DOHH2 (cell line): ENCODE results near the gene NYAP2.

Experiments
- H3F3A ChIP-seq: fragments of 200-600 bp; sonication (generic), shearing (Covaris generic); 2 replicates; pipeline ENCODE4 v1.6.0; 2016; ENCODE audit warnings: antibody characterized with exemption, mild to moderate bottlenecking; ENCODE audit not compliant: control insufficient read depth, insufficient read depth
- H3K27ac ChIP-seq: fragments of 200-600 bp; sonication (generic); 2 replicates; pipeline ENCODE4 v1.5.1; 2014; ENCODE audit warnings: low read depth, mild to moderate bottlenecking, low read length, moderate library complexity
- H3K27me3 ChIP-seq: fragments of 200-600 bp; sonication (generic); 2 replicates; pipeline ENCODE4 v1.6.1; 2014; ENCODE audit warnings: mild to moderate bottlenecking, low read length, mixed read lengths; ENCODE audit not compliant: control insufficient read depth
- H3K36me3 ChIP-seq: fragments of 200-600 bp; sonication (generic); 2 replicates; pipeline ENCODE4 v1.6.1; 2014; ENCODE audit warnings: mild to moderate bottlenecking, low read length, moderate library complexity, mixed read lengths; ENCODE audit not compliant: control insufficient read depth
- H3K4me1 ChIP-seq: fragments of 200-600 bp; sonication (generic); 2 replicates; pipeline ENCODE4 v1.6.1; 2014; ENCODE audit warnings: mild to moderate bottlenecking, low read length, mixed read lengths; ENCODE audit not compliant: control insufficient read depth
- H3K4me2 ChIP-seq: fragments of 200-600 bp; sonication (generic); 2 replicates; pipeline ENCODE4 v1.6.0; 2014; ENCODE audit warnings: mild to moderate bottlenecking, low read length, moderate library complexity
- H3K4me3 ChIP-seq: fragments of 200-600 bp; sonication (generic); 2 replicates; pipeline ENCODE4 v1.5.1; 2014; ENCODE audit warnings: mild to moderate bottlenecking, low read length, mixed read lengths
- H3K79me2 ChIP-seq: fragments of 200-600 bp; sonication (generic); 2 replicates; pipeline ENCODE4 v1.6.1; 2014; ENCODE audit warnings: mild to moderate bottlenecking, low read length, mixed read lengths; ENCODE audit not compliant: control insufficient read depth
- H3K9me2 ChIP-seq: fragments of 200-600 bp; sonication (generic); replicated peaks from 2 replicates; pipeline ENCODE4 v1.6.1; 2014; ENCODE audit warnings: mild to moderate bottlenecking, low read length, mixed read lengths; ENCODE audit not compliant: control insufficient read depth
- H3K9me3 ChIP-seq: fragments of 200-600 bp; sonication (generic); 2 replicates; pipeline ENCODE4 v1.6.1; 2014; ENCODE audit warnings: antibody characterized with exemption, low read length, mixed read lengths; ENCODE audit not compliant: control insufficient read depth, insufficient read depth
- H4K20me1 ChIP-seq: fragments of 200-600 bp; sonication (generic); 2 replicates; pipeline ENCODE4 v1.6.0; 2014; ENCODE audit warnings: low read depth, mild to moderate bottlenecking, antibody characterized with exemption, low read length, moderate library complexity; ENCODE audit not compliant: control insufficient read depth, insufficient read depth
- CTCF ChIP-seq: fragments of 200-600 bp; sonication (generic); IDR thresholded peaks from one replicate; pipeline ENCODE4 v1.5.1; 2014; ENCODE audit warnings: antibody characterized with exemption, mild to moderate bottlenecking, low read depth, low read length; ENCODE audit not compliant: poor library complexity, severe bottlenecking
- EZH2phosphoT487 ChIP-seq: fragments of 200-600 bp; sonication (generic); IDR thresholded peaks from 2 replicates; pipeline ENCODE4 v1.6.1; 2017; ENCODE audit warnings: borderline replicate concordance, mild to moderate bottlenecking, antibody characterized with exemption, low read length, moderate library complexity, mixed read lengths

NYAP2 gene

GRCh38 chr2:225600865-225601264, 201.4 kb downstream of the NYAP2 start:
- H4K20me1 ChIP-seq, result no peaks in the 10 kb centered on the region
- H3K79me2 ChIP-seq, result no peaks in the 10 kb centered on the region
- no peak overlapping the region for H3K27ac ChIP-seq
- H3K9me2 ChIP-seq, result no peaks in the 10 kb centered on the region
- H3K4me1 ChIP-seq, result no peaks in the 10 kb centered on the region
- no peak overlapping the region for H3K4me3 ChIP-seq
- H3K27me3 ChIP-seq, result no peaks in the 10 kb centered on the region
- no peak overlapping the region for H3K4me2 ChIP-seq
- no peak for TF ChIP-seq EZH2phosphoT487
- TF ChIP-seq CTCF, result no peak
- H3F3A ChIP-seq, result no peaks in the 10 kb centered on the region
- no peaks in the 10 kb centered on the region for H3K9me3 ChIP-seq
- no peaks in the 10 kb centered on the region for H3K36me3 ChIP-seq

- no peak for TF ChIP-seq EZH2phosphoT487
- no peak for TF ChIP-seq CTCF
- Histone ChIP-seq H3K79me2 (no peaks in the 10 kb centered on the region), H4K20me1 (no peaks in the 10 kb centered on the region), H3K27me3 (no peaks in the 10 kb centered on the region), H3K9me3 (no peaks in the 10 kb centered on the region), H3F3A (no peaks in the 10 kb centered on the region), H3K4me2 (no peak overlapping the region), H3K4me3 (no peak overlapping the region), H3K27ac (no peak overlapping the region), H3K36me3 (no peaks in the 10 kb centered on the region), H3K4me1 (no peaks in the 10 kb centered on the region), H3K9me2 (no peaks in the 10 kb centered on the region)
These were observed 202.7 kb downstream of the NYAP2 start for GRCh38 chr2:225602205-225602604.

GRCh38 chr2:225608136-225608535, 208.6 kb downstream of the NYAP2 start:
- Histone ChIP-seq H3K79me2 (no peaks in the 10 kb centered on the region), H3K27ac (no peak overlapping the region), H3K9me3 (no peaks in the 10 kb centered on the region), H3K36me3 (no peaks in the 10 kb centered on the region), H3K4me1 (no peaks in the 10 kb centered on the region), H3K4me2 (no peak overlapping the region), H3F3A (no peaks in the 10 kb centered on the region), H3K27me3 (no peaks in the 10 kb centered on the region), H3K4me3 (no peak overlapping the region), H3K9me2 (no peaks in the 10 kb centered on the region), H4K20me1 (no peaks in the 10 kb centered on the region)
- TF ChIP-seq EZH2phosphoT487 (no peak), CTCF (no peak)

- no peaks in the 10 kb centered on the region for H3K27me3 ChIP-seq
- no peaks in the 10 kb centered on the region for H3K4me1 ChIP-seq
- H3K4me3 ChIP-seq, result no peak overlapping the region
- no peaks in the 10 kb centered on the region for H3K79me2 ChIP-seq
- TF ChIP-seq CTCF (no peak), EZH2phosphoT487 (no peak)
- H3K36me3 ChIP-seq, result no peaks in the 10 kb centered on the region
- no peak overlapping the region for H3K27ac ChIP-seq
- H3K9me3 ChIP-seq, result no peaks in the 10 kb centered on the region
- no peaks in the 10 kb centered on the region for H3F3A ChIP-seq
- H3K9me2 ChIP-seq, result no peaks in the 10 kb centered on the region
- H3K4me2 ChIP-seq, result no peak overlapping the region
- no peaks in the 10 kb centered on the region for H4K20me1 ChIP-seq
These were observed 213.1 kb downstream of the NYAP2 start for GRCh38 chr2:225612636-225613035.
